Embryonic facial prominence (tissue), 1 donor: ENCODE measurements around the gene COA3.

Experiments
- DNase-seq: peaks from one replicate; pipeline ENCODE4 v3.0.0-alpha.2; 2016; ENCODE audit errors: extremely low spot score

COA3 gene

GRCh38 chr17:42818379-42818778 lies 19.9 kb upstream of the COA3 start:
- no peak for DNase-seq

DNA sequence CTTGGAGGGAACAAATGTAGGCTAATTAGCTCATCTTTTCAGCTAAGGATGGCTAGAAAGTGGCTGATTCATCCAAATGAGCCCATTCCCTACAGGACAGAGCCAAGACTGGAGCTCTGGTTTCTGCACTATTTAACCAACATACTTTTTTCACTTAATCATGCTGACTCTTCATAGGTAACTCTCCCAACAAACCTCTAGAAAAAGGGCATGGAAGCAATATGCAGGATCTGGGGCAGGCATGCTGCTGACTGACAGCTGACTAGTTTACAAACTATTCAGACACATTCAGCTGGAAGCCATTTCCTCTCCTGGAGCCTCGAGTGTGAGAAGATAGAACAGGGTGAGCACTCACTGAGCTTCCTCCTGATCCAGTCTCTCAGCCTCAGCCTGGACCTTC lies 19.4 kb upstream of the COA3 start:
- no peak for DNase-seq

DNA sequence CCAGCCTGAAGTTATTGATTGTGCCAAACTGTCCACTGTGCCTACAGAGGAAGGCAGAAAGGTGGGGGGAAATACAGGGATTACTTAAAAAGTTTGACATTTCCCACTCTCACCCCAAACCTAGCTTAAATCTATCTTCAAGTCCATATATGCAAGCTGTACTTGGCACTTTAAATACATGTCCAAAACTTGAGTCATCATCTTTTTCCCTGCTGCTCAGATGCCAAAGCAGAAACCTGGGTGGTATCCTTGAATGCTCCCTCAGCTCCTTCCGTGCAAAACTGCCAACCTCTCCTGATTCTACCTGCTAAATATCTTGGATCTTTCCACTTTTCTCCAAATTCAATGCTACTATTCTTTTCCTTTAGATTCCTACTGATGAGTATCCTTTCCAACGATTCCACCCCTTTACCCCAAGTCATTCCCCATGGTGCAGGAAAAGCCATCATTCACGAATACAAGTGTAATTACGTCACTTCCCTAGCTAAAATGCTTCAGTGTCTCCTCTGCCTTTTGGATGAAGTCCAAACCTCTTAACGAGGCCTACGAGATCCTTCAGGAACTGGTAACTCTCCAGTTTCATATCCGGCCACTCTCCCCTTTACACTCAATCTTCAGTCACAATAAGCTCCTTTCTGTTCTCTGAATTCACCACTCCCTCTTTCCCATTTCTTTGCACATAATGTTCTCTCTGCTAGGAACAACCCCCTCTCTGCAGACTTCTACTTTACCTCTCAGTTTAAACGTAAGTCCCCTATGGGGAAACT lies 16.3 kb upstream of the COA3 start:
- DNase-seq = no peak

DNA sequence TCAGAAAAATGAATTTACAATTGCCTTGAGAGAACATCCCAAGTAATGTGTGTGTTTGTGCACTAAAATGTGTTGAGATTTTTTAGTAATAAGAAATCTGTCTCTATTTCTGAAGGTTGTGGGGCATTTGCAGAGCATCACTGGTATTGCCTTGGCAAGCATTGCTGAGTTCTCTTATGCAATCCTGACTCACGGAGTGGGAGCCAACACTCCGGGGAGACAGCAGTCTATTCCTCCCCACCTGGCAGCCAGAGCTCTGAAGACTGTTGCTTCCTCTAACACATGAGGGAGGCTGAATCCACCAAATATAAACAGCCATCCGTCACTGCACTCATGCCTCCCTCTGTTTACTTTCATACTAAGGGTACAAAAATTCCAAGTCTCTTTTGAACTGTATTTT lies 10.7 kb upstream of the COA3 start:
- no peak for DNase-seq

GRCh38 chr17:42806249-42806648 lies 7.7 kb upstream of the COA3 start:
- DNase-seq = no peak

DNA sequence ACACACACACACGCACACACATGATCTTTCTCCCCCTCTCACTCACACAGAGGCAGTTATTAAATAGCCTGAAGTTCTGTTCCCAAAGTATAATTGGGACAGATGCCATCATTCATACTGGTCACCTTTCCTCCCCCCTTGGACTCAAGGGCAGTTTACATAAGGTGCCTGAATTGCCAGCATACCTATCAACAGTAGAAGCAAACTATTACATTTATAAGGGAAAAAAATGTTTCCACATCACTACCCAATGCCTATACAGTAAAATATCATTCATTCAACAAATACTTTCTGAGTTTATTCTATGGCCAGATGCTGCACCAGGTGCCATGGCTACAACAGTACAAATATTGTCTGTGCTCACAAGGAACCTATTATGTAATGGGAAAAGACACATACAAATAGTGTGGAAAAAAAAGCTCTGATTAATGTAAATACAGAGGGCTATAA lies 6.4 kb upstream of the COA3 start:
- DNase-seq = no peak

- DNase-seq = no peak
These were observed 4.8 kb upstream of the COA3 start for GRCh38 chr17:42803074-42803883.

DNA sequence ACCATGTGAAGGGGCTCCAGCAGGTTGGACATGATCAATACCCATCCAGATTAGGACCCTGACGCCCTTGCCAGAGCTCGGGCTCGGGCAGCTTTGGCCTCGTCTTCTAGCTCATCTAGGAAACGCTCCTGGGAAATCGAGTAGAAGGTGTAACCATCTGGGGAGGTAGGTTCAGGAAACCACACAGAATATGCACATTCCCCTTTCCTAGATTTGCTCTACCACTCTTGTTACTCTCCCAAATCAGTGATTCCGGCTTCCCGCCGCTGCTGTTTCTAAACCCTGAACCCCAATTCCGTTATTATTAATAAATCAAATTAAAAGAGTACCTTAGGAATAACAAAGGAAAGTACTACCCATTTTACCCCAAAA lies 507 bp downstream of the COA3 start:
- DNase-seq = no peak

GRCh38 chr17:42797067-42798007 lies 1.2 kb downstream of the COA3 start:
- no peak for DNase-seq

- DNase-seq = no peak
These were observed 2.3 kb downstream of the COA3 start for GRCh38 chr17:42796066-42796758.

DNA sequence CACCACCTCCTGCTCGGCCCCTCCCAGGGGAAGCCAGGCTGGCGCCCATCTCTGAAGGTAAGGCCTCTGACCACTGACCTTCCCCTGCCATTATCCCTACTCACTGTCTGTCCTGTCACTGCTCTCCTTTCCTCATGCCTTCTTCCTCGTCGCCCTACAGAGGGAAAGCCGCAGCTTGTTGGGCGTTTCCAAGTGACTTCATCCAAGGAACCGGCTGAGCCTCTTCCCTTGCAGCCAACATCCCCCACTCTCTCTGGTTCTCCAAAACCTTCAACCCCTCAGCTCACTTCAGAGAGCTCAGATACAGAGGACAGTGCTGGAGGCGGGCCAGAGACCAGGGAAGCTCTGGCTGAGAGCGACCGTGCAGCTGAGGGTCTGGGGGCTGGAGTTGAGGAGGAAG lies 3.0 kb downstream of the COA3 start:
- DNase-seq = no peak

- no peak for DNase-seq
These were observed 3.4 kb downstream of the COA3 start for GRCh38 chr17:42795061-42795460.

- no peak for DNase-seq
These were observed 6.0 kb downstream of the COA3 start for GRCh38 chr17:42792545-42792944.

DNA sequence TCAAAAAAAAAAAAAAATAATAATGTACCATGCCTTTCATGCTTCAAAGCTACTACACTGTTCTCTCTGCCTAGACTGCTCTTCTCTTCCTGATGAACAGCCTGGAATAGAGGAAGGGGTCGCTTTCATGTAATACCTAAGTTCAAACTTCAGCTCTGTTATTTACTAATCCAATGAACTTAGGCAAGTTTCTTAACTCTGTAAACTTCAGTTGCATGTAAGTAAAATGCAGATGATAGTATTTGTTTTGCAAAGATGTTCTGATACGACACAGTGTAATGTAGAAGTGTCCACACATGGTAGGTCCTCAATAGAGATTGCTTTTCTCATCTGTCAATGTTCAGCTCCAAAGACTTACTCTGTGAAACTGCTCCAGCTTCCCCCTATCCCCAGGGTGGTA lies 6.6 kb downstream of the COA3 start:
- no peak for DNase-seq

DNA sequence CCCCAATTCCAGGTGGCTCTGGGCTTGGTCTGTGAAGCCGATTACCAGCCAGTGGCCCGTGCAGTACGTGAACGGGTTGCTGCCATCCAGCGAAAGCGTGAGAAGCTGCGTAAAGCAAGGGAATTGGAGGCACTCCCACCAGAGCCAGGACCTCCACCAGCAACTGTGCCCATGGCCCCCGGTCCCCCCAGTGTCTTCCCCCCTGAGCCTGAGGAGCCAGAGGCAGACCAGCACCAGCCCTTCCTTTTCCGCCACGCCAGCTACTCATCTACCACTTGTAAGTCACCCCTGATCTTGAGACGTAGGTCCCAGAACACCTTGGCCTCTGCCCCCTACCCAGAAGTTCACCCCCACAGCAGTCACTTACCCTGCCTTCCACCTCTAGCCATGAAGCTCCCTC lies 11.2 kb downstream of the COA3 start:
- no peak for DNase-seq

DNA sequence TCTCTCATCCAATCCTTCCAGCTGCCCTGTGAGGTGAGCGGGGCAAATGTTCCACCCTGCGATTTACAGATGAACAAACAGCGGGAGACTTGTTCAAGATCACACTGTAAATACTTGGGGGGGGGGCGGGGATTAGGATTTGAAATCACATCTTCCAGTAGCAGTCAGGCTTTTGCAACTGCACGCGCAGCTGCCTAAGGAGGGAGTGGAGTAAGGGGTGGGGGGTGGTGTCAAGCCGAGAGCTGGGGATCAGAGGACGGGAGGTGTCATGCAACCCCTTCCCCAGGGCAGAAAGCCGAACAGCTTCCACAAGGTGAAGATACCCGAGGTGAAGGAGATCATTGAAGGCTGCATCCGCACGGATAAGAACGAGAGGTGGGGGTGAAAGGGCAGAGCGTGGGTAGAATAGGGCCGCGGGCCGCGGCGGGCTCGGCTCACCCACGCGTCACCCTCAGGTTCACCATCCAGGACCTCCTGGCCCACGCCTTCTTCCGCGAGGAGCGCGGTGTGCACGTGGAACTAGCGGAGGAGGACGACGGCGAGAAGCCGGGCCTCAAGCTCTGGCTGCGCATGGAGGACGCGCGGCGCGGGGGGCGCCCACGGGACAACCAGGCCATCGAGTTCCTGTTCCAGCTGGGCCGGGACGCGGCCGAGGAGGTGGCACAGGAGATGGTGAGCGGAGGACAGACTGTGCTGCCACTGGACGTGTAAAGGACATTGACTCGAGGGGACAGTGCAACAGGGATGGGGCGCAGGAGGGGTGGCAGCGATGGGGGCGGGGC lies 13.5 kb downstream of the COA3 start:
- DNase-seq = no peak

DNA sequence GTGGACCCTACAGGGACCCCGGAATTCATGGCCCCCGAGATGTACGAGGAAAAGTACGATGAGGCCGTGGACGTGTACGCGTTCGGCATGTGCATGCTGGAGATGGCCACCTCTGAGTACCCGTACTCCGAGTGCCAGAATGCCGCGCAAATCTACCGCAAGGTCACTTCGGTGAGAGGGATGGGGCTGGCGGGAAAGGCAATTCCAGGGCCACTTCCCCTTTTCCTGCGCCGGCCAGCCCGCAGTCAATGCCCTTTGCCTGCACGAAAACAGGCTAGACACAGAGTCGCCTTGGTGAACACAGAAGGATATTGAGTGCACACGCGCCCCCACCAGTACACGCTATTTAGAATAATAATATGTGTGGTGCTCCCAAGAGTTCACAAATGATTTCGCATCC lies 14.1 kb downstream of the COA3 start:
- DNase-seq = no peak

DNA sequence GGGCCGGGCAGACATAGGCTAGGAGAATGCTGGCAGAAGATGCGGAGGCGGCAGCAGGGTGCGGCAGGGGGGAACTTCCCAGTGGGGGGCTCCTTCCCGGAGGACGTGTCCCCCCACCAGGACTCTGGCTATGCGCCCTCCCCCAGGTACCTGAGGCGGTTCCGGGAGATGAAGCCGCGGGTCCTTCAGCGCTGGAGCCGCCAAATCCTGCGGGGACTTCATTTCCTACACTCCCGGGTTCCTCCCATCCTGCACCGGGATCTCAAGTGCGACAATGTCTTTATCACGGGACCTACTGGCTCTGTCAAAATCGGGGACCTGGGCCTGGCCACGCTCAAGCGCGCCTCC lies 14.7 kb downstream of the COA3 start:
- no peak for DNase-seq

- no peak for DNase-seq
These were observed 15.3 kb downstream of the COA3 start for GRCh38 chr17:42783062-42783790.
